GM19193 (cell line): ENCODE measurements around the gene LRGUK.

ENCODE experiments used
- POLR2A ChIP-seq: IDR thresholded peaks from 4 replicates; pipeline ENCODE4 v1.6.1; 2011; ENCODE audit not compliant: insufficient read depth, insufficient read length; ENCODE audit errors: extremely low read depth

The LRGUK gene, protein sequence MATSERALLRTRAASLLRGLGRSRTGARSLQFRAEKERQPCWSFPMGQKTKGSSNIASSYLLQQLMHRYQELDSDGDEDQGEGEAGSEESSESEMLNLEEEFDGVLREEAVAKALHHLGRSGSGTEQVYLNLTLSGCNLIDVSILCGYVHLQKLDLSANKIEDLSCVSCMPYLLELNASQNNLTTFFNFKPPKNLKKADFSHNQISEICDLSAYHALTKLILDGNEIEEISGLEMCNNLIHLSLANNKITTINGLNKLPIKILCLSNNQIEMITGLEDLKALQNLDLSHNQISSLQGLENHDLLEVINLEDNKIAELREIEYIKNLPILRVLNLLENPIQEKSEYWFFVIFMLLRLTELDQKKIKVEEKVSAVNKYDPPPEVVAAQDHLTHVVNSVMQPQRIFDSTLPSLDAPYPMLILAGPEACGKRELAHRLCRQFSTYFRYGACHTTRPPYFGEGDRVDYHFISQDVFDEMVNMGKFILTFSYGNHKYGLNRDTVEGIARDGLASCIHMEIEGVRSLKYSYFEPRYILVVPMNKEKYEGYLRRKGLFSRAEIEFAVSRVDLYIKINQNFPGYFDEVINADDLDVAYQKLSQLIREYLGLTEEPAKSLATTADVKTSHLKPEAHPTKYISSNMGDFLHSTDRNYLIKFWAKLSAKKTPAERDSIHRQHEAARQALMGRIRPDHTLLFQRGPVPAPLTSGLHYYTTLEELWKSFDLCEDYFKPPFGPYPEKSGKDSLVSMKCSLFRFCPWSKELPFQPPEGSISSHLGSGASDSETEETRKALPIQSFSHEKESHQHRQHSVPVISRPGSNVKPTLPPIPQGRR

DNA sequence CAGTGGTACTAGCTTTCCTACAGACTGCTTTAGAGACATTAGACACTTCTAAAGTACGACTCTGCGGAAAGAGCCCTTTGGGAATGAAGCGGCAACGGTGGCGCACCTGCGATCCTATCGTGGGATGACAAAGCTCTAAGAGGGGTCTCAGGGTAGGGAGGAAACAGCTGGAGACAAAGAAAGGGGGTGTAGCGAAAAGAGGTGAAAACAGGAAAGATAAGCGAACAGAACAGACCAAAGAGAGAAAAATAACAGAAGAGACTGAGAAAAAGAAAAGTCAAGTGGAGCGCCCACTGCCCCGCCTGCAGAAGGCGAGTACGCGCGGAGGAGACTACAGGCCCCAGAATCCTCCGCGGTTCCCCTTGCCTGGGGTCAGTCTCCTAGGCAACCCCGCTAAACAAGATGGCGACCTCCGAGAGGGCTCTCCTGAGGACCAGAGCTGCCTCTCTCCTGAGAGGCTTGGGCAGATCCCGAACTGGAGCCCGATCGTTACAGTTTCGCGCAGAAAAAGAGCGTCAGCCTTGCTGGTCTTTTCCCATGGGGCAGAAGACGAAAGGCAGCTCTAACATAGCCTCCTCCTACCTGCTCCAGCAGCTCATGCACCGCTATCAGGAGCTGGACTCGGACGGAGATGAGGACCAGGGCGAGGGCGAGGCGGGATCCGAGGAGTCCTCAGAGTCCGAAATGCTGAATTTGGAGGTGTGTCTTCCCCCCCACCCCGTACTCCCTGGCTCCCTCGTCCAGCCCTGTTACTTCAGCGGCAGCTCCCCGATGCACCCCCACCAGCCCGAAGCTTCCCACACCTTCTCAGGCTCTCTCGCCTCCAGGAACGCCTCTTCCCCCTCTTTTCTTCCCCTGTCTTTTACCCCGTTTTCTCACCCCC lies at the start of gene LRGUK:
Gene LRGUK, plus strand, starts transcription at position 375 of the 883 bp plus-strand sequence. Its CDS starts 28 bp downstream, at position 403.
- TF ChIP-seq POLR2A, result no peak

DNA sequence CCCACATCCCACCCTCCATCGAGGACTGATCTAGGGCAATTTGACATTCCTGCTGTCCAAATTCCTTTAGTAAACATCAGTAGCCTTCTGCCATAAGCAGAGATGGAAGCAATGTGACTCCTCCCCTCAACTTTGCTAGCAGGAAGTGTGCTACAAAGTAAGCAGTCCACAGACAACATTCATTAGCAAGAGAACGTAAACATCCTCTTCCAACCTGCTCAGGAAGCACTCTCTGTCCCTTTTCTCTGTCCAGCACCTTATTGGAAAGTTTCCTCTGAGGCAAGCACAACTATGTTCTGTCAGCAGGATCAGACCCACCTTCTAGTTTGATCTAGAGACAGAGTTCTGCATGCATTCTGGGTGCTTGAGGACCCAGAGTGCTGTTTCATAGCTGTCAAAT lies 48.1 kb upstream of the LRGUK start:
- no peak for TF ChIP-seq POLR2A

DNA sequence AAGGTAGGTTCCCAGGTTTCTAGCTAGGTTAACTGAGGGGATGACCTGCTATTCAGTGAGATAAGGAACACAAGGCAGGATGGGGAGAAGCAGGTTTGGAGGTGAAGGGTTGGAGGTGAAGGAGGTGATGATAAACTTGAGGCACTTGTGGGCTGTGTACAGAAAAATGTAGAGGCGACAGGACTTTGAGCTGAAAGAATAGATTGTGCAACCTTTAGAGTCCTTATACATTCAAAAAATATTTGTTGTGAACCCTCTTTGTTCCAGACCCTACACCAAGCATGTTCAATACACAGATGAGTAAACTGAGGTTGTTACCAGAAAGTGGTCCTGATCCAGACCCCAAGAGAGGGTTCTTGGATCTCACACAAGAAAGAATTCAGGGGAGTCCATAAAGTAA lies 45.4 kb upstream of the LRGUK start:
- TF ChIP-seq POLR2A, result no peak

DNA sequence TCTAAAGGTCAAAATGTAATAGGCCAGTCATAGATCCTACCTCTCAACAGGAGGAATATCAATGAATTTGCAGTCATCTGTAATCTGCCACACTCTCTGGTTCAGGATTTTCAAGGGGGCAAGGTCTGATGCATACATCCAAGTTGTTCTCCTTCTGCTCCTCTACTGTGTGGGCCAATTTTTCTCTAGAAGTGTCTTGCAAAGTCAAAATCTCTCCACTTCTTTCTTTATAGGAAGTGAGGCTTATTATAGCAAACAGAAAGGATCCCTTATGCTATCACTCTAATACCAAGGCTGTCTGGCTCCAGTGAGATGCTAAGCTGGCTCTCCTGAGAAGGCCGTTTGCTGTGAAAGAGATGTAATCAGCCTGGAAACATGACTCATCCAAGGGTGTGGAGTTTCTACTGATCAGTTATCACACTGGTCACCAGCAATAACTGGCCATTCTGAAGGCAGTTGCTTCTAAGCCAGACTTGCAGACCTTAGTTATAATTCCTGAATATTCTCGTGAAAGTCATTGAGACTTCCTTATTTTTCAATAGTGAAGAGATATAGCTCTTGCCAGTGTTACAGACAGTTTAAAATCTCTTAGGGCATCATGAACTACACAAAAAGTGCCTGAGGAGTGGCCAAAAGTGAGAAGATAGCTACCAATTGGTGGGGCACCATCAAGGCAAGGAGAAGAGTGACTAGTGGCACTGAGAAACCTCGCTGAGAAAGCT lies 43.2 kb upstream of the LRGUK start:
- no peak for TF ChIP-seq POLR2A

DNA sequence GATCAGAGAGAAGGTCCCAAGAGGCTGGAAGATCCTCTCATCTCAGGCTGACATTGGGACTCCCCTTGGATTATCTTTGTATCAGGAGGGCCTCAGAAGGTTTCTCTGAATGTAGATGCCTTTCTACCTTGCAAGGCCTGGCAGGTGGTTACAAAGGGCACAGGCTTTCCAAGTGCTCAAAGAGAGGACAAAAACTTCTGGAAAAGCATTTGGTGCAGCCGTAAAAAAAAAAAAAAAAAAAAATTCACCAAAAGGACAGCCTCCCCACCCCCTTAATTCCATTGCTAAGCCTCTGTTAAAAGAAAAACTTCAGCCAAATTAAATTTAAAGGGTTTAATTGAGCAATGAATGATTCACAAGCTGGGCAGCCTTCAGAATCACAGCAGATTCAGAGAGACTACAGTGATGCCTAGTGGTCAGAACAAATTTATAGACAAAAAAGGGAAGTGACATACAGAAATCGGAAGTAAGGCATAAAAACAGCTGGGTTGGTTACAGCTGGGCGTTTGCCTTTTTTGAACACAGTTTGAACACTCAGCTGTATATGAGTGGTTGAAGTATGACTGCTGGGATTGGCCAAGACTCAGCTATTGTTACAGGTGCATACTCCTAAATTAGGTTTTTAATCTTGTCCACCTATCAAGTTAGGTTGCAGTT lies 42.5 kb upstream of the LRGUK start:
- TF ChIP-seq POLR2A, result no peak

DNA sequence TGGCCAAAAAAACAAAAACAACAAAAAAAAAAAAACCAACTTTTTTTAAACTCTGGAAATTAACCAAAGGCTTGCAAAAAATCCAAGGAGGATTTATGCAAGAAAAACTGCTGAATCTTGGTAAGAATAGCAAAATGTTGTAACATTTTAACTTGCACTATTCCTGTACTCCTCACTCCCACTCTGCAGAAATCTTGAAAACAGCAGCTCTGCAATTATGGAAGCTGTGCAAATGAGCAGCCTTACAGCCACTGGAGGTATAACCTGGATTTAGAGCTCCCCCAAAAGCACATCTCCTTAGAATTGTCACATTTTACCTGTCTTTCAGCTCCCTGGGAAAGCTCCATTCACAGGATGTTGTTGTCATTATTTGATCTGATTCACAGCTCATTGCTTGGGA lies 41.8 kb upstream of the LRGUK start:
- no peak for TF ChIP-seq POLR2A

DNA sequence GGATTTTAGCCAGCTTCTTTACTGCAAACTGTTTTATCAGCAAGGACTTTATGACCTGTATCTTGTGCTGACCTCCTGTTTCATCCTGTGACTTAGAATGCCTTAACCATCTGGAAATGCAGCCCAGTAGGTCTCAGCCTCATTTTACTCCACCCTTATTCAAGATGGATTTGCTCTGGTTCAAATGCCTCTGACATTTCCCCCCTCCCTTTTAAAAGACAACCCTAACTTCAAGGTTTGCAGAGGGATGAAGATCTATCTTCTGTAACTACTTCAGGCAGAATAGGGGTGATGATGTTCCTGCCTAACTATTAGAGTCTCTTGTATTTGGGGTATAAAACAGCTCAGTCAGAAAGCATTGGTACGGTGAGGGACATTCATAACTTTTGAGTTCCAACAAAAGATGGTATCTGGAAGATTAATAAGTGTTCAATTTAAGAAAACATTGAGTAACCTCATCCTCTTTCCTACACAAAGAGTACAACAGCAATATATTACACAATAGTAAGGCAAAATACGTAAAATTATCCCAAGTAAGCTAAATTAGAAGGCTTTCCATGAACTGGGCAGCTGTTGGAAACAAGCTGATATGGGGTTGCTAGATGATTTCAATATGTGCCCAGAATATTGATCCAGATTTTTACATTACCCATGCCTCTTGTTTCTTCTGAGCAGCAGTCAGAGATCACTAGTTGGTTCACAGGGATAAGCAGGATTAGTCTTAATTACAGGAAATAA lies 40.0 kb upstream of the LRGUK start:
- TF ChIP-seq POLR2A, result no peak

DNA sequence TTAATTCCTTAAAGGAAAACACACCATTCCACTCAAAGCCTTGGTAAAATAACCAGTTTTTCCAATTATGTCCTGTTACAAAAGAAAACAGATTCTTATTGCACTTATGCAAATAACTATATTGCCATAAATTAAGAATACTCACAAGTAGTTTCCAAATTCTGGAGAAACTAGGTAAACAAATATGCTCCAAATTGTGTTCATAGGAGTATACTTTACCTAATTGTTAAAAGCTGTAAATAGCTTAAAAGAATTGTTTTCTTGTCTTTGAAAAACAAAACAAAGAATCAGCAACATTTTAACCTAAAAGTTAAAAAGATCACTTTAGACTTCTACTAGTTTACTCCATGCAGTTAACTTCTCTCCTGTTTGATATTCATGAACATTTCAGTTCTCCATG lies 38.9 kb upstream of the LRGUK start:
- TF ChIP-seq POLR2A, result no peak

DNA sequence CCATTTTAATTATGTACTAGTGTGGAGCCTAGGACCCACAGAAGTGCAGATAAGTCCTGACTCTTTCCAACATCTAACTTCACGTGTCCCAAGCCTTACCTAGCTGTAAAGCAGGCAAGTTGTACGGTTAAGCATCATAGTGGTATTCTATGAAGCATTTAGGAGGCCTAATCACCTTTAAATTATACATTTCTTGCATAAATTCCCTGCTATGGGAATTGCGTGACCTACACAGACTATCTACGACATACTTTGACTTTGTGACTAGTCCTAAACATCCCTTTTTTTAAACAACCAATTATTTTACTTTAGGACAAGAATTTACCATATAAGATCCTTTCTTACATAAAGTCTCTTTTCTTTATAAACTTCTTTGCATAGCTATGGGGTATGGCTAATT lies 37.7 kb upstream of the LRGUK start:
- TF ChIP-seq POLR2A, result no peak

DNA sequence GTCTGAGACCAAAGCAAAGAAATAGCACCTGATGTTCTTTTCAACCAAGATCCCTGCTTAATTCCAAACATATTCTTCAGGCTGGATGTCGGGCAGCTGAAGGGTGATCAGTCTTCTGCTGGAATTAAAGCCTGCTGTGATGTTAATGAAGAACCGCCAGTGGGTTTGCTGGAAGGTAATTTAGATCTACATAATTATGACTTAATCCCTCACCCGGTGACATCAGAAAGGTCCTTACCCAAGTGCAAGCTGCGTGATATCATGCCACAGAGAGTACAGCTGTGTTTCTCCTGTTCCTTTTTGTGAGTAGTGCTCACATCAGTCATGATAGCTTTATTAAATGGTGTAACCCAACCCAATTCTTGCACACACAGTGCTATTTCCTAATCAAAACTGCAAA lies 29.1 kb upstream of the LRGUK start:
- no peak for TF ChIP-seq POLR2A

DNA sequence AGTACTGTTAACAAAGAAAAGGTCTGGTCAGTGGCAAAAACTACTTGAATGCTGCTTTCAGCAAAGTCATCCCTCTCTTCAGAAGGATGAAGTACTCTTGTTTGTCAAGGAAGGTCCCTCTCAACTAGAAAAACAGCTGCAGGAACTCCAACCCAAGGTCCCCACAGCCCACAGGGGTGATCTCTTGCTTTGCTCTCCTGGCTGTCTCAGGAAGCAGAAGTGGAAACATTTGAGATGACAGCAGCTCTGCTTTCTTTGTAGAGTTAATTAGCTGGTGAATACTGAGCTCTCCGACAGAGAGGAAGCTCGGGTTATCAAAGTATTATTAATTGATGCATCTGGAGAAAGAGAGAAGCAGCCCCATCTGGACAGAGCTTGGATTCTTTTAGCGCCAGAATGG lies 25.4 kb upstream of the LRGUK start:
- no peak for TF ChIP-seq POLR2A

DNA sequence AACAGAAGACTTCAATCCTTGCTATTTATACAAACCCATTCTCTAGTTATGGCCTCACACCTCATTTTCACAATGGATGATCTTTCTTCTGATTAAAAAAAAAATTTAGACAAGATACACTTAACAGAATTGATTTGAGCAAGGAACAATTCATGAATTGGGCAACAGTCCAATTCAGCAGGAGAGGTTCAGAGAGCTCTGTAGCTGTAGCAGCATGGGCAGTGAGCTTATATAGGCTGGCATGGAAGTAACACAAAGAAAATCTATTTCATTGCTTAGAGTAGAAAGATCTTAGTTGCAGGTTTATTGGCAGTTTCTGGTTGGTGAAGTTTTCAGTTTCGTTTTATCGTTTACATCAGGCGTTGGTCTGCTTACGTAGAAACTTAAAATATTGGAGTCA lies 23.0 kb upstream of the LRGUK start:
- no peak for TF ChIP-seq POLR2A

DNA sequence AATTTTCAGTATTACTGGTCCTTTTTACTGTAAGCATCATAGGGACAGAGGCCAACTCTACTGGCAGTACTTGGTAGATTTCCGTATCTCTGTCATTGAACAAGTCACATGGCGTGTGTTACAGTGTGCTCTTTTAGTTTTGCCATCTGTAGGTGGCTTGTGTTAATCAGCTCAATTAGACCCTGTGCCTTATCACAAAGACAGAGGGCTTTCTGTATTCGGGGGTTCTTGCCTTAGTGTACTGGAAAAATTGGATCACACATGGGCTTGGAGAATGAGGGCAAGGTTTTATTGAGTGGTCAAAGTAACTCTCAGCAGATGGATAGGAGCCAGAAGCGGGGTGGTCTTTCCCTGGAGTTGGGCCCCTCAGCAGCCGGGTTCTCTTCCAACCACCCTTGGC lies 21.3 kb upstream of the LRGUK start:
- no peak for TF ChIP-seq POLR2A
